ENCODE measurements around the gene CYP19A1. TPM values are rescaled to one million over a fixed set of nuclear protein-coding genes. Genes with fewer than 3 reads are reported as not detected.

Gene CYP19A1
- total RNA-seq, 1 experiment from 2014 or later = not detected

GRCh38 chr15:51205050-51205975, 133.1 kb downstream of the CYP19A1 start:
- DNase-seq (ENCODE audit: low read depth, low spot score) = no peak
- Histone ChIP-seq H2AFZ (ENCODE audit: low read depth, low read length, poor library complexity, severe bottlenecking) (no peak overlapping the region), H3K27me3 (ENCODE audit: insufficient read depth, low read length) (no peaks in the 10 kb centered on the region)

More at GRCh38 chr15:51205050-51205975, 133.1 kb downstream of the CYP19A1 start:
- CTCF ChIA-PET = interaction anchor here (1.0 to 2.9 kb wide), 2 partner anchors 13 to 42 kb away, joined by 3 to 13 read pairs; no protein-coding TSS in a partner anchor
- Histone ChIP-seq H3K9ac (ENCODE audit: low read length) (no peak overlapping the region), H3K4me1 (ENCODE audit: control insufficient read depth in 1 of 2, insufficient read depth in 2 of 2, low read length in 2 of 2) (peaks cover 0 to 3% of the 10 kb centered on the region in 2 experiments; a peak in 1 of 4 replicates), H3K9me2 (ENCODE audit: insufficient read depth) (no peaks in the 10 kb centered on the region), H3K79me2 (ENCODE audit: insufficient read depth, low read length) (no peaks in the 10 kb centered on the region), H3K4me2 (ENCODE audit: low read length) (no peak overlapping the region), H3K36me3 (ENCODE audit: control insufficient read depth in 1 of 2, insufficient read depth in 2 of 2, low read length in 2 of 2) (no peaks in the 10 kb centered on the region), H3K9me3 (ENCODE audit: control insufficient read depth in 1 of 2, insufficient read depth in 1 of 2, low read depth in 1 of 2, low read length in 2 of 2) (no peaks in the 10 kb centered on the region), H3K4me3 (replicated peaks in 1 of 2; ENCODE audit: low read depth in 1 of 2, low read length in 2 of 2) (no peak overlapping the region), H3K27ac (ENCODE audit: low read depth, low read length) (no peak overlapping the region), H4K20me1 (ENCODE audit: insufficient read depth) (no peaks in the 10 kb centered on the region)
- intact Hi-C loops (cut with micrococcal nuclease) = no loop called here
- ATAC-seq = no peak
- POLR2A ChIA-PET = no interaction called here
- no peak for TF ChIP-seq MAX (IDR thresholded peaks at IDR 0.05)
- no peak for TF ChIP-seq ZNF274 (IDR thresholded peaks at IDR 0.05; ENCODE audit: low read depth, low read length)
- TF ChIP-seq POLR2A (IDR thresholded peaks at IDR 0.05; ENCODE audit: borderline replicate concordance, extremely low read depth, insufficient read depth, insufficient read length) = no peak
- no peak for TF ChIP-seq SRF (IDR thresholded peaks at IDR 0.05; ENCODE audit: low read depth)
- no peak for TF ChIP-seq ZBTB33 (IDR thresholded peaks at IDR 0.05; ENCODE audit: extremely low read depth, insufficient replicate concordance, low read length)
- BruUV-seq (replicated peaks) = no TSS peak
- RAD21 ChIA-PET (ENCODE audit: low non-redundant PET in 1 of 2, low total read pairs in 2 of 2, uncharacterized antibody in 2 of 2, unreplicated experiment in 2 of 2) = no interaction called here
